ENCODE measurements around the gene MKRN1. TPM values are rescaled to one million over a fixed set of nuclear protein-coding genes. Genes with fewer than 3 reads are reported as not detected.

The MKRN1 gene
- total RNA-seq, 1 experiment from 2014 or later = 87.9 TPM

GRCh38 chr7:140446467-140446866 is 32.8 kb downstream of the MKRN1 start:
- ATAC-seq (peak; percentile 46; the same call in 1 of the 2 replicates), DNase-seq (ENCODE audit: low read depth, low spot score) (no peak)
- Histone ChIP-seq H3K4me1 (ENCODE audit: control insufficient read depth, insufficient read depth, low read length) (no peaks in the 10 kb centered on the region), H3K27ac (ENCODE audit: low read length) (no peak overlapping the region), H3K27me3 (ENCODE audit: control insufficient read depth, insufficient read depth, low read length) (no peaks in the 10 kb centered on the region), H3K4me3 (ENCODE audit: low read depth in 2 of 2, low read length in 2 of 2) (no peak overlapping the region), H3K36me3 (ENCODE audit: control insufficient read depth, insufficient read depth, low read length) (no peaks in the 10 kb centered on the region), H3K9me3 (ENCODE audit: control insufficient read depth, insufficient read depth, low read depth, low read length) (no peaks in the 10 kb centered on the region)
- POLR2A ChIA-PET = no interaction called here
- CTCF ChIA-PET = interaction anchor here (0.6 kb wide), 1 partner anchor 23 kb away, joined by 4 read pairs; no protein-coding TSS in a partner anchor
- intact Hi-C loops (cut with micrococcal nuclease; ENCODE audit: unreplicated experiment) (no loop called here), in situ Hi-C loops (cut with HindIII; ENCODE audit: low pct_unique_long_range_greater_than_20kb, low sequenced_read_pairs) (no loop called here)
- no TSS peak for BruUV-seq (replicated peaks)
- TF ChIP-seq POLR2AphosphoS5 (IDR thresholded peaks at IDR 0.05; ENCODE audit: low read depth, low read length) (no peak), CTCF (IDR thresholded peaks at IDR 0.05) (no peak), SIN3A (IDR thresholded peaks at IDR 0.05; ENCODE audit: borderline replicate concordance, insufficient read depth, low read depth, low read length) (no peak), TCF7L2 (IDR thresholded peaks at IDR 0.05; ENCODE audit: low read depth, low read length) (no peak), REST (IDR thresholded peaks at IDR 0.05; ENCODE audit: insufficient read depth in 1 of 2, low read depth in 2 of 2, low read length in 1 of 2) (no peak)

- Histone ChIP-seq H3K4me3 (ENCODE audit: low read depth in 2 of 2, low read length in 2 of 2) (no peak overlapping the region), H3K36me3 (ENCODE audit: control insufficient read depth, insufficient read depth, low read length) (no peaks in the 10 kb centered on the region), H3K27me3 (ENCODE audit: control insufficient read depth, insufficient read depth, low read length) (no peaks in the 10 kb centered on the region), H3K4me1 (ENCODE audit: control insufficient read depth, insufficient read depth, low read length) (no peaks in the 10 kb centered on the region), H3K27ac (ENCODE audit: low read length) (no peak overlapping the region), H3K9me3 (ENCODE audit: control insufficient read depth, insufficient read depth, low read depth, low read length) (no peaks in the 10 kb centered on the region)
- no peak for TF ChIP-seq SIN3A (IDR thresholded peaks at IDR 0.05; ENCODE audit: borderline replicate concordance, insufficient read depth, low read depth, low read length)
- no peak for TF ChIP-seq CTCF (IDR thresholded peaks at IDR 0.05)
- no peak for TF ChIP-seq REST (IDR thresholded peaks at IDR 0.05; ENCODE audit: insufficient read depth in 1 of 2, low read depth in 2 of 2, low read length in 1 of 2)
- no peak for TF ChIP-seq TCF7L2 (IDR thresholded peaks at IDR 0.05; ENCODE audit: low read depth, low read length)
- TF ChIP-seq POLR2AphosphoS5 (IDR thresholded peaks at IDR 0.05; ENCODE audit: low read depth, low read length) = no peak
- ChIA-PET POLR2A (no interaction called here), CTCF (no interaction called here)
- intact Hi-C loops (cut with micrococcal nuclease; ENCODE audit: unreplicated experiment) = no loop called here
- in situ Hi-C loops (cut with HindIII; ENCODE audit: low pct_unique_long_range_greater_than_20kb, low sequenced_read_pairs) = no loop called here
- no TSS peak for BruUV-seq (replicated peaks)
- no peak for ATAC-seq
- DNase-seq (ENCODE audit: low read depth, low spot score) = no peak
Measured at GRCh38 chr7:140441519-140441918, 37.8 kb downstream of the MKRN1 start.
